ENCODE measurements around the gene LHFPL3. TPM values are rescaled to one million over a fixed set of nuclear protein-coding genes. Genes with fewer than 3 reads are reported as not detected.

Gene LHFPL3
- total RNA-seq, 2 experiments from 2014 or later, result not detected

GRCh38 chr7:104408371-104408770, 80.0 kb downstream of the LHFPL3 start:
- BruUV-seq (replicated peaks), result no TSS peak
- Histone ChIP-seq H3K4me1 (ENCODE audit: insufficient read depth, low read length, poor library complexity, severe bottlenecking) (no peaks in the 10 kb centered on the region), H3K27ac (ENCODE audit: low read depth, low read length, poor library complexity, severe bottlenecking) (no peak overlapping the region), H3K4me2 (ENCODE audit: low read length) (no peak overlapping the region), H2AFZ (ENCODE audit: low read length) (no peak overlapping the region), H3K4me3 (ENCODE audit: low read depth, low read length, poor library complexity, severe bottlenecking) (no peak overlapping the region), H3K9me3 (ENCODE audit: low read length) (no peaks in the 10 kb centered on the region), H3K9me2 (ENCODE audit: insufficient read depth, low read length) (no peaks in the 10 kb centered on the region), H3K36me3 (ENCODE audit: insufficient read depth, low read length) (no peaks in the 10 kb centered on the region), H4K20me1 (ENCODE audit: insufficient read depth, low read length) (no peaks in the 10 kb centered on the region), H3K79me2 (ENCODE audit: insufficient read depth, low read depth, low read length) (no peaks in the 10 kb centered on the region)
- POLR2A ChIA-PET, result interaction anchor here (0.7 kb wide), 1 partner anchor 49 kb away, joined by 3 read pairs; no protein-coding TSS in a partner anchor
- no peak for TF ChIP-seq CTCF (conservative IDR thresholded peaks at IDR 0.05; ENCODE audit: low read length)
- TF ChIP-seq EZH2phosphoT487 (IDR thresholded peaks at IDR 0.05; ENCODE audit: borderline replicate concordance, low read depth, low read length), result no peak
- intact Hi-C loops (cut with micrococcal nuclease; ENCODE audit: unreplicated experiment), result no loop called here
- no peak for DNase-seq (ENCODE audit: low spot score)
- CTCF ChIA-PET (ENCODE audit: unreplicated experiment), result no interaction called here

DNA sequence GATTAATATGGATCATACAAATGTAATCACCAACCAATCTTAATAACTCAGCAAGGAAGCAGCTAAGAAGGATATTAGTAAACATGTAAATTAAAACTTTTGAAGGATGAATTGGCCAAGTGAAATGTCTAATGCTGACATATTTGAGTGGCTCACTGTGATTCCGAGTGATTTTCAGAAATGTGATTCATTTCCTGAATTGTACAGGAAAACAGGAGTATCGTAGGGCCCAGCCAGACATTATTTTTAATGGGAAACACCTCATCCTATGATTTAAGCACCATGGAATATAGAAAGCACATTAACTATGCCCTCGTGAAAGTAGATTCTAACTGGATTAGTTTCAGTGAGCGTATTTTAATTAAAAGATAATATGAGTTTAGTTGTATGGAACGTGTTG, 82.3 kb downstream of the LHFPL3 start:
- Histone ChIP-seq H3K79me2 (ENCODE audit: insufficient read depth, low read depth, low read length) (no peaks in the 10 kb centered on the region), H4K20me1 (ENCODE audit: insufficient read depth, low read length) (no peaks in the 10 kb centered on the region), H3K4me2 (ENCODE audit: low read length) (no peak overlapping the region), H3K27ac (ENCODE audit: low read depth, low read length, poor library complexity, severe bottlenecking) (no peak overlapping the region), H3K9me2 (ENCODE audit: insufficient read depth, low read length) (no peaks in the 10 kb centered on the region), H3K4me1 (ENCODE audit: insufficient read depth, low read length, poor library complexity, severe bottlenecking) (no peaks in the 10 kb centered on the region), H3K36me3 (ENCODE audit: insufficient read depth, low read length) (no peaks in the 10 kb centered on the region), H3K4me3 (ENCODE audit: low read depth, low read length, poor library complexity, severe bottlenecking) (no peak overlapping the region), H3K9me3 (ENCODE audit: low read length) (no peaks in the 10 kb centered on the region), H2AFZ (ENCODE audit: low read length) (no peak overlapping the region)
- TF ChIP-seq EZH2phosphoT487 (IDR thresholded peaks at IDR 0.05; ENCODE audit: borderline replicate concordance, low read depth, low read length) (no peak), CTCF (conservative IDR thresholded peaks at IDR 0.05; ENCODE audit: low read length) (no peak)
- no TSS peak for BruUV-seq (replicated peaks)
- DNase-seq (ENCODE audit: low spot score), result no peak
- ChIA-PET POLR2A (no interaction called here), CTCF (ENCODE audit: unreplicated experiment) (no interaction called here)
- intact Hi-C loops (cut with micrococcal nuclease; ENCODE audit: unreplicated experiment), result no loop called here

DNA sequence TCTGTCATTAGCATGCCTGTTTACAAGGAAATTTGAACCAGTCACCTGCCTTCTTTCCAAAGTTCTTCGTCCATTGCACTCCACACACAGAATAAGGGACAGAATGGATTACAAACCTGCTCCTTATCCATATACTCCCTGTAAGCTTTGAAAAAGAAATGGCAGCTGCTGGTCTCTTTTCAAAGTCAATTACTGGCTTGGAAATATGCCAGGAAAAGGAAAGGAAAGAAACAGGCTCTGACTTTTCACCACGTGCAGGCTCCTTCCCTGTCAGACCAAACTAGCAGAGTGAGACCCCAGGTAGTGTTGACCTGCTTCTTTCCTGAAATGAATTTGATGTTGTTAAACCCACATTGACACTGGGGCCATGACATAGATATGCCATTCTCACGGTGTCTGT, 84.5 kb downstream of the LHFPL3 start:
- BruUV-seq (replicated peaks), result no TSS peak
- intact Hi-C loops (cut with micrococcal nuclease; ENCODE audit: unreplicated experiment), result no loop called here
- POLR2A ChIA-PET, result interaction anchor here (1.3 kb wide), 1 partner anchor 9 kb away, joined by 3 read pairs; no protein-coding TSS in a partner anchor
- Histone ChIP-seq H3K9me2 (ENCODE audit: insufficient read depth, low read length) (no peaks in the 10 kb centered on the region), H3K36me3 (ENCODE audit: insufficient read depth, low read length) (no peaks in the 10 kb centered on the region), H2AFZ (ENCODE audit: low read length) (no peak overlapping the region), H4K20me1 (ENCODE audit: insufficient read depth, low read length) (no peaks in the 10 kb centered on the region), H3K4me3 (ENCODE audit: low read depth, low read length, poor library complexity, severe bottlenecking) (no peak overlapping the region), H3K79me2 (ENCODE audit: insufficient read depth, low read depth, low read length) (no peaks in the 10 kb centered on the region), H3K9me3 (ENCODE audit: low read length) (no peaks in the 10 kb centered on the region), H3K4me2 (ENCODE audit: low read length) (no peak overlapping the region), H3K27ac (ENCODE audit: low read depth, low read length, poor library complexity, severe bottlenecking) (no peak overlapping the region), H3K4me1 (ENCODE audit: insufficient read depth, low read length, poor library complexity, severe bottlenecking) (no peaks in the 10 kb centered on the region)
- TF ChIP-seq EZH2phosphoT487 (IDR thresholded peaks at IDR 0.05; ENCODE audit: borderline replicate concordance, low read depth, low read length) (no peak), CTCF (conservative IDR thresholded peaks at IDR 0.05; ENCODE audit: low read length) (no peak)
- no peak for DNase-seq (ENCODE audit: low spot score)
- CTCF ChIA-PET (ENCODE audit: unreplicated experiment), result no interaction called here

Data from OCI-LY7 (cell line).